Pancreas (tissue), 10 donors: Measurements from ENCODE around the gene LILRA1. TPM values are rescaled to one million over a fixed set of nuclear protein-coding genes. Genes with fewer than 3 reads are reported as not detected.
"Not testable (repeated sequence)": the region's sequence is repeated elsewhere in the genome, so short reads cannot be mapped to it uniquely, and the experiment has no call there.

Source experiments
- ATAC-seq, 4 donors: fragments of 200-7000 bp; cut with Tn5 transposase; one replicate each; pipeline versions ENCODE4 v1.8.0 to v1.9.1; 2020; ENCODE audit warnings: mild to moderate bottlenecking in 4 of 4, moderate library complexity in 4 of 4
- DNase-seq, 6 donors: peaks; one replicate each; pipeline ENCODE4 v3.0.0-alpha.2; 2020
- FAIRE-seq: peaks from 2 replicates; lab custom pipeline; 2012; peaks lifted over from hg19 to GRCh38; lab: Jason Lieb, UNC
- H3K27ac ChIP-seq, 4 donors: fragments of 200-600 bp; sonication (generic); 1 replicate in 3 of 4; 2 replicates in 1 of 4; pipeline versions ENCODE4 v1.5.0 to v1.8.0; 2020
- H3K27me3 ChIP-seq, 4 donors: fragments of 200-600 bp; one replicate each; pipeline ENCODE4 v1.8.0; 2021
- H3K36me3 ChIP-seq, 3 donors: fragments of 200-600 bp; sonication (generic) in 1 of 3; one replicate each; pipeline versions ENCODE4 v1.5.0 to v1.8.0; 2020 to 2021
- H3K4me1 ChIP-seq, 3 donors: fragments of 200-600 bp; one replicate each; pipeline ENCODE4 v1.8.0; 2021
- H3K4me3 ChIP-seq, 4 donors: fragments of 200-600 bp; sonication (generic) in 2 of 4; one replicate each; pipeline versions ENCODE4 v1.5.0 to v1.8.0; 2020 to 2021
- H3K9me3 ChIP-seq, 4 donors: fragments of 200-600 bp; one replicate each; pipeline ENCODE4 v1.8.0; 2021
- WGBS, 2 donors: extraction: QIAGEN DNeasy Blood & Tissue Kit; methylation state at CpG; one replicate each; pipeline ENCODE4 v1.1.7; 2013; 5-methylcytosine and 5-hydroxymethylcytosine counted together
- intact Hi-C, 3 donors: fragments of 100-400 bp; cut with DNase I; formaldehyde crosslinking; loops; one replicate each; pipeline versions ENCODE4 v1.11.1 to v1.14.2; 2022
- polyA plus RNA-seq, 2 donors: library from polyadenylated mRNA; stranded (reverse); fragments of 200-250 nt; gene quantifications; one replicate each; pipeline ENCODE4 v1.2.3, GENCODE V29; 2013
- total RNA-seq, 6 donors: library from RNA; stranded (reverse); fragmentation: NEBNext Ultra II Directional in 4 of 6; extraction: Animal tissue kit (Norgen Biotek cat#: 25700) in 4 of 6; gene quantifications; one replicate each; pipeline versions ENCODE4 v1.2.1 to v1.2.4, GENCODE V29; 2021 to 2023
- TF ChIP-seq, protein P1 (sequence below), 4 donors: fragments of 200-600 bp; sonication (generic) in 3 of 4; IDR thresholded peaks; one replicate each; pipeline versions ENCODE4 v1.5.0 to v1.8.0; 2021; ENCODE audit warnings: antibody characterized with exemption in 4 of 4
- donor health status: healthy with polysubstance abuse.
- donor health status: DM: no; HTN: no; CAD: no; lungs with moderate emphysema.
- donor health status: DM: no; HTN: no; CAD: no.
- donor health status: control.
- donor health status: control.
- donor health status: Bipolar disorder and iron deficiency.
- donor health status: DM: yes; HTN: yes; CAD: no.
- donor health status: DM: no; HTN: no; CAD: no.
- donor health status: DM: no; HTN: no; CAD: no.
- donor health status: DM: yes; HTN: yes; CAD: no.

LILRA1 gene
- total and polyA plus RNA-seq, 8 donors = 0.08 to 1.5 (median 0.23) TPM; not detected in 1

DNA sequence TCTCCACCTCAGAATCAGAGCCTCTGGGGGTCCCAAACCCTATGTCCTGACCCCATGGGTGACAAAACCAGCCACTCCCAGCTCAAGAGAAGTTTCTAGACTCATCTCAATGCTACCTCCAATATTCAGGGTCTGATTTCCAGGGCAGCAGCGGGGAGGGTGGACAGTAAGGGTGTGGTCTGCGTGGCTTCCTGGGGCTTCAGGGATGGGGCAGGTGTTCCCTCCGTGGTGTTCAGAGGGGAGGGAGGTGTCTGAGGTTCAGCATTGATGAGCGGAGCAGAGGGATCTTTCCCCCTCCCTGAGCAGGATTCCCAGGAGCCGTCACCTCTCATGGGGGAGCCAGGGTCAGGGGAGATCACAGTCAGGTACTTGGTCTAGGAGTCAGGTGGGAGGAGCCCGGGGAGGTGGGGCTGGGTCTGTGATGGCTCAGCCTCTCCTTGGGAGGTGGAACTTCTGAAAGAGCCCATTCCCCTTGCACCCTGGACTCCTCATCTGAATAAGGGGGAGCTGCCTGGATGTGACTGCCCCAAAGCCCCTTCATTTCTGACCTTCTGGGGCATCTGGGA lies 16.9 kb upstream of the LILRA1 start:
- intact Hi-C loops = loop anchor here in 1 of 3 donors (2.0 kb wide), 1 partner anchor 280 kb away; no protein-coding TSS in a partner anchor

DNA sequence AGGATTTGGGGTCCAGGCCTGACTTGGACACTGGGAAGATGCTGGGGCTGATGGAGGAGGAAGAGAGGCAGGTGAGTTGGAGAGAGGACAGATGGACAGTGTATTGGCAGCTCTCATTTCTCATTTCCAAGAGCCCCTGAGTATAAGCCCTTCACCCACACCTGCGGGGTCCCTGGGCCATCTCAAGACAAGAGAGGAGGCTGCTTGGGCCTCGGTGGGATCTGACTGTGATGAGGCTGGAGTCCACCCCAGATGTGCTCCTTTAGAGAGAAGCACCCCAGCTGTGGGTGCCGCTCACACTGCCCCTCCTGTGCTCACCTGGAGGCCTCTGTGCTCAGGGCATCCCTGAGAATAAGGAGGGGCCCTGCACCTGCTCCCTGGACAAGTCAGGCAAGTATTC lies 16.1 kb upstream of the LILRA1 start:
- no peak for FAIRE-seq
- Histone ChIP-seq H3K4me3 (no peak overlapping the region), H3K27me3 (no peaks in the 10 kb centered on the region), H3K9me3 (no peaks in the 10 kb centered on the region), H3K36me3 (no peaks in the 10 kb centered on the region), H3K4me1 (no peaks in the 10 kb centered on the region), H3K27ac (no peak overlapping the region)
- intact Hi-C loops = loop anchor here in 1 of 3 donors (2.0 kb wide), 1 partner anchor 281 kb away; no protein-coding TSS in a partner anchor
- 45 to 47% methylated on average over 3 of the region's 3 CpGs for WGBS, 2 donors
- TF ChIP-seq, protein P1, sequence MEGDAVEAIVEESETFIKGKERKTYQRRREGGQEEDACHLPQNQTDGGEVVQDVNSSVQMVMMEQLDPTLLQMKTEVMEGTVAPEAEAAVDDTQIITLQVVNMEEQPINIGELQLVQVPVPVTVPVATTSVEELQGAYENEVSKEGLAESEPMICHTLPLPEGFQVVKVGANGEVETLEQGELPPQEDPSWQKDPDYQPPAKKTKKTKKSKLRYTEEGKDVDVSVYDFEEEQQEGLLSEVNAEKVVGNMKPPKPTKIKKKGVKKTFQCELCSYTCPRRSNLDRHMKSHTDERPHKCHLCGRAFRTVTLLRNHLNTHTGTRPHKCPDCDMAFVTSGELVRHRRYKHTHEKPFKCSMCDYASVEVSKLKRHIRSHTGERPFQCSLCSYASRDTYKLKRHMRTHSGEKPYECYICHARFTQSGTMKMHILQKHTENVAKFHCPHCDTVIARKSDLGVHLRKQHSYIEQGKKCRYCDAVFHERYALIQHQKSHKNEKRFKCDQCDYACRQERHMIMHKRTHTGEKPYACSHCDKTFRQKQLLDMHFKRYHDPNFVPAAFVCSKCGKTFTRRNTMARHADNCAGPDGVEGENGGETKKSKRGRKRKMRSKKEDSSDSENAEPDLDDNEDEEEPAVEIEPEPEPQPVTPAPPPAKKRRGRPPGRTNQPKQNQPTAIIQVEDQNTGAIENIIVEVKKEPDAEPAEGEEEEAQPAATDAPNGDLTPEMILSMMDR (IDR thresholded peaks at IDR 0.05) = no peak
- DNase-seq = no peak
- ATAC-seq = no peak

More for the DNA sequence above, 16.9 kb upstream of the LILRA1 start:
- Histone ChIP-seq H3K4me1 (no peaks in the 10 kb centered on the region), H3K36me3 (no peaks in the 10 kb centered on the region), H3K4me3 (no peak overlapping the region), H3K27ac (no peak overlapping the region), H3K9me3 (no peaks in the 10 kb centered on the region), H3K27me3 (no peaks in the 10 kb centered on the region)
- ATAC-seq (no peak), DNase-seq (no peak), FAIRE-seq (no peak)
- WGBS, 2 donors = 50 to 62% methylated on average over 6 of the region's 6 CpGs
- TF ChIP-seq, protein P1 (IDR thresholded peaks at IDR 0.05) = no peak

DNA sequence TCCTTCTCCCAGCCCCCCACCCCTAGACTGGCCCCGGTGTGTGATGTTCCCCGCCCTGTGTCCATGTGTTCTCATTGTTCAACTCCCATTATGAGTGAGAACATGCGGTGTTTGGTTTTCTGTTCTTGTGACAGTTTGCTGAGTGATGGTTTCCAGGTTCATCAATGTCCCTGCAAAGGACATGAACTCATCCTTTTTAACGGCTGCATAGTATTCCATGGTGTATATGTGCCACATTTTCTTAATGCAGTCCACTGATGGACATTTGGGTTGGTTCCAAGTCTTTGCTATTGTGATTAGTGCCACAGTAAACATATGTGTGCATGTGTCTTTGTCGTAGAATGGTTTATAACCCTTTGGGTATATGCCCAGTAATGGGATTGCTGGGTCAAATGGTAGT lies 15.2 kb upstream of the LILRA1 start:
- H3K27me3 ChIP-seq, intact Hi-C loops, ATAC-seq, H3K4me1 ChIP-seq, H3K9me3 ChIP-seq, H3K27ac ChIP-seq, FAIRE-seq, DNase-seq, H3K36me3 ChIP-seq, H3K4me3 ChIP-seq: not testable (repeated sequence)
- WGBS, 2 donors = 76 to 80% methylated on average over 5 of the region's 5 CpGs

DNA sequence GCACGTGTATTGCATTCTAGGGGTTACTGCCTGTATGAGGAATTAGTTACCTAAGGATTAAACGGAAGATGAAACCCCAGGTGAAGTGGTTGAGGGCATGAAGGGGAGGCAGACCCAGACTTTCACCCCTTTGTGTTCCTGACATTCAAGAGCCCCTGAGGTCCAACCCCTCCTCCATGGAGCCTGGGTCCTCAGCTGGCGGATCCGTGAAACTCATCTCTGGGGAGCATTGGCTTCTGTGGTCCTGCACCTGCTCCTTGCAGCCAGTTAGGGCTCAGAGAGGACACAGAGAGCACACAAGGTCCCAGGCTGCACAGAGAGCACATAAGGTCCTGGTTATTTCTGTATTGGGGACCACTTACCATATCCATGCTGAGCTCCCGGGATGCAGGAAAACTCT lies 7.0 kb upstream of the LILRA1 start:
- 41 to 43% methylated on average over 5 of the region's 5 CpGs for WGBS, 2 donors
- DNase-seq = no peak
- H3K4me1 ChIP-seq = no peaks in the 10 kb centered on the region
- H3K9me3 ChIP-seq = no peaks in the 10 kb centered on the region
- H3K27me3 ChIP-seq = no peaks in the 10 kb centered on the region
- no peak overlapping the region for H3K27ac ChIP-seq
- FAIRE-seq = no peak
- TF ChIP-seq, protein P1 (IDR thresholded peaks at IDR 0.05) = no peak
- no peak for ATAC-seq
- intact Hi-C loops = no loop called here
- H3K4me3 ChIP-seq = no peak overlapping the region
- no peaks in the 10 kb centered on the region for H3K36me3 ChIP-seq

DNA sequence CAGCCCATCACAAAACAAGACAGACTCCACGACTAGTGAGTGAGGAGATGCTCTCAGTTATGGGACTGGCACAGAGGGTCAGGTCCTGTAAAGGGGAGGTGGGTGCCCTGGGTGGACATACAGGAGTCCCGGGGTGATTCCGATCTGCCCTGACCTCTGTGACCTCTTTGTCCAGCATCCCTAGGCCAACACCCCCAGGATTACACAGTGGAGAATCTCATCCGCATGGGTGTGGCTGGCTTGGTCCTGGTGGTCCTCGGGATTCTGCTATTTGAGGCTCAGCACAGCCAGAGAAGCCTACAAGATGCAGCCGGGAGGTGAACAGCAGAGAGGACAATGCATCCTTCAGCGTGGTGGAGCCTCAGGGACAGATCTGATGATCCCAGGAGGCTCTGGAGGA lies 6.4 kb upstream of the LILRA1 start:
- no peaks in the 10 kb centered on the region for H3K36me3 ChIP-seq
- no peak overlapping the region for H3K4me3 ChIP-seq
- H3K27me3 ChIP-seq = no peaks in the 10 kb centered on the region
- 37 to 59% methylated on average over 7 of the region's 7 CpGs for WGBS, 2 donors
- H3K9me3 ChIP-seq = no peaks in the 10 kb centered on the region
- no peak overlapping the region for H3K27ac ChIP-seq
- H3K4me1 ChIP-seq = no peaks in the 10 kb centered on the region
- intact Hi-C loops = no loop called here
- ATAC-seq (no peak), FAIRE-seq (no peak), DNase-seq (no peak)
- TF ChIP-seq, protein P1 (IDR thresholded peaks at IDR 0.05) = no peak

DNA sequence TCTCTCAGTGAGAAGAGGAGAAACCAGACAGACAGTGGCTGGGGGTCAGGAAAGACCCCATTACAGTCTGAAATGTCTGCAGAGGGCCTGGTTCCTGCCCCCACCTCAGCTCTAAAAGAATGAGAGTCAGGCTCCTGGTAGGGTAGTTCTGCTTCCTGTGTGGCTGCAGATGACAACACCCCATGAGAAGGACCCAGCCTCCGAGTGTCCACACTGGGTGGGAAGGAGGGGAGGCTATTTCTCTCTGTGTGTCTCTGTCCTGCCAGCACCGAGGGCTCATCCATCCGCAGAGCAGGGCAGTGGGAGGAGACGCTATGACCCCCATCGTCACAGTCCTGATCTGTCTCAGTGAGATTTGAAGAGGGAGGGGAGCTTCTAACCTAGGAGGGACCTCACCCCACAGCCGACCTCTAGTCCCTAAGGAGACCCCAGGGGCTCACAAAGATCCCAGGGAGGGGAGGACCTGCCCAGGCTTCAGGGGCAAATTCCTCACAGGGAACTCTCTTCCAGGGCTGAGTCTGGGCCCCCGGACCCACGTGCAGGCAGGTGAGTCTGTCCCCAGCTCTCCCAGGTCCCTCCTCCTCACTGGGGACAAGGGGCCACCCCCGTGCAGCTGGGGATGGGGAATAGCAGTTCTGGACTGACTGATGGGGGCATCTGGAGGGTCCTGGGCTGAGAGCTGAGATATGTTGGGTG lies 647 bp downstream of the LILRA1 start:
- DNase-seq, intact Hi-C loops, H3K27ac ChIP-seq, H3K9me3 ChIP-seq, H3K4me1 ChIP-seq, H3K27me3 ChIP-seq, FAIRE-seq, H3K36me3 ChIP-seq: not testable (repeated sequence)
- 41 to 46% methylated on average over 9 of the region's 9 CpGs for WGBS, 2 donors
- ATAC-seq = peak in 2 of 4 donors; percentile 43 to 66
- peak overlapping the region in 1 of 4 donors; percentile 7 for H3K4me3 ChIP-seq
